HepG2 (cell line): ENCODE results near the gene TM4SF1. TPM values are rescaled to one million over a fixed set of nuclear protein-coding genes. Genes with fewer than 3 reads are reported as not detected.

Experiments used
- CREB1 ChIP-seq, 2 experiments: fragments of 450-650 bp in 1 of 2; IDR thresholded peaks; 2 replicates each; pipeline ENCODE4 v1.6.1; 2016 to 2017; ENCODE audit warnings: control low read depth in 1 of 2, mild to moderate bottlenecking in 1 of 2, missing compliant biosample characterization in 1 of 2, missing genetic modification characterization in 1 of 2
- FOXA1 ChIP-seq, 2 experiments: fragments of 450-650 bp in 1 of 2; sonication (generic) in 1 of 2; formaldehyde crosslinking in 1 of 2; IDR thresholded peaks; 2 replicates each; pipeline versions ENCODE4 v1.4.0 to v1.6.1; 2016 to 2020; ENCODE audit warnings: missing genetic modification reagents in 1 of 2
- LCORL ChIP-seq, 2 experiments: fragments of 450-650 bp in 1 of 2; sonication (generic) in 1 of 2; formaldehyde crosslinking in 1 of 2; IDR thresholded peaks; 2 replicates each; pipeline versions ENCODE4 v1.5.0 to v1.6.1; 2017 to 2020; ENCODE audit warnings: antibody characterized with exemption in 1 of 2, missing genetic modification reagents in 1 of 2
- PCBP2 ChIP-seq: fragments of 200-400 bp; formaldehyde crosslinking; optimal IDR thresholded peaks from 2 replicates; pipeline ENCODE3; 2018; ENCODE audit warnings: low read length, low read depth; ENCODE audit not compliant: poor library complexity, severe bottlenecking
- POLR2AphosphoS5 ChIP-seq: IDR thresholded peaks from 2 replicates; pipeline ENCODE4 v1.6.1; 2012; ENCODE audit warnings: low read depth, low read length
- POLR2G ChIP-seq: fragments of 200-400 bp; formaldehyde crosslinking; IDR thresholded peaks from 2 replicates; pipeline ENCODE4 v1.6.1; 2018; ENCODE audit warnings: mild to moderate bottlenecking, low read depth, low read length, moderate library complexity
- RBFOX2 ChIP-seq: fragments of 200-400 bp; formaldehyde crosslinking; IDR thresholded peaks from 2 replicates; pipeline ENCODE4 v1.6.1; 2017; ENCODE audit warnings: low read depth, mild to moderate bottlenecking, low read length
- RELA ChIP-seq: sonication (generic); formaldehyde crosslinking; IDR thresholded peaks from 2 replicates; pipeline ENCODE4 v1.4.0; 2020; ENCODE audit warnings: missing genetic modification reagents
- TBP ChIP-seq: sonication (generic); formaldehyde crosslinking; IDR thresholded peaks from 2 replicates; pipeline ENCODE4 v1.5.0; 2020; ENCODE audit warnings: missing genetic modification reagents
- ZBTB3 ChIP-seq: sonication (generic); formaldehyde crosslinking; IDR thresholded peaks from 2 replicates; pipeline ENCODE4 v1.4.0; 2020; ENCODE audit warnings: low read depth, mild to moderate bottlenecking, moderate library complexity, missing genetic modification reagents, borderline replicate concordance
- ZBTB38 ChIP-seq: sonication (generic); formaldehyde crosslinking; IDR thresholded peaks from 2 replicates; pipeline ENCODE4 v1.5.1; 2020; ENCODE audit warnings: mild to moderate bottlenecking, missing genetic modification reagents
- ZC3H13 ChIP-seq: sonication (generic); formaldehyde crosslinking; IDR thresholded peaks from 2 replicates; pipeline ENCODE4 v1.8.1; 2023; ENCODE audit warnings: mild to moderate bottlenecking, missing genetic modification reagents, moderate library complexity
- ZFX ChIP-seq: sonication (generic); formaldehyde crosslinking; IDR thresholded peaks from 2 replicates; pipeline ENCODE4 v1.4.0; 2020; ENCODE audit warnings: mild to moderate bottlenecking, low read depth, missing genetic modification reagents, moderate library complexity
- ZNF816 ChIP-seq: sonication (generic); formaldehyde crosslinking; IDR thresholded peaks from 2 replicates; pipeline ENCODE4 v1.8.0; 2022; ENCODE audit warnings: missing genetic modification reagents, mild to moderate bottlenecking, borderline replicate concordance
- polyA plus RNA-seq, 8 experiments: library from polyadenylated mRNA; depleted of rRNA in 3 of 8; stranded (reverse) in 7 of 8; unstranded in 1 of 8; fragments of >200 nt; fragmentation: Illumina TruSeq in 4 of 8; extraction: Trizol in 4 of 8; gene quantifications; 2 replicates each; pipeline versions ENCODE4 v1.2.1 to v1.2.3, GENCODE V29; 2011 to 2016; ENCODE audit warnings: low read depth in 4 of 8, missing spikeins in 1 of 8, mixed read lengths in 1 of 8; ENCODE audit not compliant: insufficient read depth in 1 of 8
- total RNA-seq, 5 experiments: library from RNA; depleted of rRNA; stranded (reverse); fragments of >200 nt; fragmentation: Illumina TruSeq; extraction: Trizol; gene quantifications; 2 replicates each; pipeline ENCODE4 v1.2.3, GENCODE V29; 2016; ENCODE audit warnings: low read depth in 1 of 5
- TF ChIP-seq, protein P1 (sequence below): IDR thresholded peaks from 2 replicates; pipeline ENCODE4 v1.6.1; 2016; ENCODE audit warnings: missing compliant biosample characterization, missing genetic modification reagents, borderline replicate concordance
- TF ChIP-seq, protein P2 (sequence below): sonication (generic); formaldehyde crosslinking; IDR thresholded peaks from 2 replicates; pipeline ENCODE4 v1.5.0; 2020; ENCODE audit warnings: mild to moderate bottlenecking, missing genetic modification reagents, borderline replicate concordance

Gene TM4SF1
- total and polyA plus RNA-seq, 2 of the 13 experiments (the other 11 are each of a cell fraction or from before 2014, with no cell fraction given) = 431 to 1,359 TPM

DNA sequence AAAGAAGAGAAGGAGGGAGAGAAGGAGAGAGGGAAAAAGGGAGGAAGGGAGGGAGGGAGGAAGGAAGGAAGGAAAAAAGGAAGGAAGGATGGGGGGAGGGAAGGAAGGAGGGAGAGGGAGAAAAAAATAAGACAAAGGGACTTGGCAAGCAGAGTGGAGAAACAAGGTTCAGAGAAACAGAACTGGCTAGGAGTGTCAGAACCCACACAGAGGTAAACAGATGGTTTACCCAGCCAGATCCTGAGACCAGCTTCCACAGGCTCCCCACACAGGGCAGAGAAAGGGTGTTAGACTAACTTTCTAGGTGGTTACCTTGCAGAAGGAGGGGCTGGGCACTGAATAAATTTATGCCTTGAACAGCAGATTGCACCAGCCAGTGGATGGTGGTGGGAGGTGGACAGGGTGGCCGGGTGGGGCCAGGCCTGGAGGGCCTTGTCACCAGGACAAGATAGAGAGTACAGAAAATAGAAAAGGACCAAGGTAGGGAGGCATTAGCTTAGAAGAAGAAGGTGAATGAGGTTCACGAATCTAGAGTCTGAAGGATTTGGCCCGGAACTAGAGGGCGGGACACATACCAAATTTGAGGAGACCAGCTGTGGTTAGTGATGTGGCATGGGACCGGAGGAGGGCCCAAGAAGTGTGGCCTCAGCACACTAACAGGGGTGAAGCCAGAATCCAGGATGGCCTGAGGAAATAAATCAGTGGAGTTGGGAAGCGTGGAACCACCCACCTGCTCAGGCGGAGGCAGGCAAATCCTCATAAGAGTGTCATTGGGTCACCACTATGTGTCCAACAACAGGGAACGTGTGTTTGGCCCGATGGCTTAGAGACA, 1.2 kb upstream of the TM4SF1 start (continued):
- TF ChIP-seq ZC3H13 (CRISPR knock-in tag) (0 out of 2 replicates have a peak, but pooled peaks have one; percentile 33), TBP (CRISPR knock-in tag) (no peak), RELA (CRISPR knock-in tag) (no peak), CREB1 (IDR thresholded peaks at IDR 0.05) (no peak), CREB1 (CRISPR knock-in tag; IDR thresholded peaks at IDR 0.05) (no peak), ZBTB38 (CRISPR knock-in tag) (peak; percentile 86), POLR2G (peak; percentile 62), ZBTB3 (no peak), ZNF816 (0 out of 2 replicates have a peak, but pooled peaks have one; percentile 66), PCBP2 (peak; percentile 99), POLR2AphosphoS5 (0 out of 2 replicates have a peak, but pooled peaks have one; percentile 29), ZFX (CRISPR knock-in tag) (0 out of 2 replicates have a peak, but pooled peaks have one; percentile 28), FOXA1 (IDR thresholded peaks at IDR 0.05) (no peak), FOXA1 (CRISPR knock-in tag; IDR thresholded peaks at IDR 0.05) (peak; percentile 13; the same call in 1 of the 2 replicates), LCORL (IDR thresholded peaks at IDR 0.05) (no peak), LCORL (CRISPR knock-in tag; IDR thresholded peaks at IDR 0.05) (peak; percentile 34; the same call in 1 of the 2 replicates), RBFOX2 (peak; percentile 59)
- TF ChIP-seq, protein P1, sequence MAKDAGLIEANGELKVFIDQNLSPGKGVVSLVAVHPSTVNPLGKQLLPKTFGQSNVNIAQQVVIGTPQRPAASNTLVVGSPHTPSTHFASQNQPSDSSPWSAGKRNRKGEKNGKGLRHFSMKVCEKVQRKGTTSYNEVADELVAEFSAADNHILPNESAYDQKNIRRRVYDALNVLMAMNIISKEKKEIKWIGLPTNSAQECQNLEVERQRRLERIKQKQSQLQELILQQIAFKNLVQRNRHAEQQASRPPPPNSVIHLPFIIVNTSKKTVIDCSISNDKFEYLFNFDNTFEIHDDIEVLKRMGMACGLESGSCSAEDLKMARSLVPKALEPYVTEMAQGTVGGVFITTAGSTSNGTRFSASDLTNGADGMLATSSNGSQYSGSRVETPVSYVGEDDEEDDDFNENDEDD (CRISPR knock-in tag) = no peak
- TF ChIP-seq, protein P2, sequence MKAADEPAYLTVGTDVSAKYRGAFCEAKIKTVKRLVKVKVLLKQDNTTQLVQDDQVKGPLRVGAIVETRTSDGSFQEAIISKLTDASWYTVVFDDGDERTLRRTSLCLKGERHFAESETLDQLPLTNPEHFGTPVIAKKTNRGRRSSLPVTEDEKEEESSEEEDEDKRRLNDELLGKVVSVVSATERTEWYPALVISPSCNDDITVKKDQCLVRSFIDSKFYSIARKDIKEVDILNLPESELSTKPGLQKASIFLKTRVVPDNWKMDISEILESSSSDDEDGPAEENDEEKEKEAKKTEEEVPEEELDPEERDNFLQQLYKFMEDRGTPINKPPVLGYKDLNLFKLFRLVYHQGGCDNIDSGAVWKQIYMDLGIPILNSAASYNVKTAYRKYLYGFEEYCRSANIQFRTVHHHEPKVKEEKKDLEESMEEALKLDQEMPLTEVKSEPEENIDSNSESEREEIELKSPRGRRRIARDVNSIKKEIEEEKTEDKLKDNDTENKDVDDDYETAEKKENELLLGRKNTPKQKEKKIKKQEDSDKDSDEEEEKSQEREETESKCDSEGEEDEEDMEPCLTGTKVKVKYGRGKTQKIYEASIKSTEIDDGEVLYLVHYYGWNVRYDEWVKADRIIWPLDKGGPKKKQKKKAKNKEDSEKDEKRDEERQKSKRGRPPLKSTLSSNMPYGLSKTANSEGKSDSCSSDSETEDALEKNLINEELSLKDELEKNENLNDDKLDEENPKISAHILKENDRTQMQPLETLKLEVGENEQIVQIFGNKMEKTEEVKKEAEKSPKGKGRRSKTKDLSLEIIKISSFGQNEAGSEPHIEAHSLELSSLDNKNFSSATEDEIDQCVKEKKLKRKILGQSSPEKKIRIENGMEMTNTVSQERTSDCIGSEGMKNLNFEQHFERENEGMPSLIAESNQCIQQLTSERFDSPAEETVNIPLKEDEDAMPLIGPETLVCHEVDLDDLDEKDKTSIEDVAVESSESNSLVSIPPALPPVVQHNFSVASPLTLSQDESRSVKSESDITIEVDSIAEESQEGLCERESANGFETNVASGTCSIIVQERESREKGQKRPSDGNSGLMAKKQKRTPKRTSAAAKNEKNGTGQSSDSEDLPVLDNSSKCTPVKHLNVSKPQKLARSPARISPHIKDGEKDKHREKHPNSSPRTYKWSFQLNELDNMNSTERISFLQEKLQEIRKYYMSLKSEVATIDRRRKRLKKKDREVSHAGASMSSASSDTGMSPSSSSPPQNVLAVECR (CRISPR knock-in tag) = 0 out of 2 replicates have a peak, but pooled peaks have one; percentile 11
- TF ChIP-seq, all 625 proteins: peak for 19
